A673 (cell line): ENCODE data around the gene NRL.

Source experiments
- CTCF ChIP-seq: fragments of 300-800, 200-600 bp; sonication (generic); conservative IDR thresholded peaks from 2 replicates; pipeline ENCODE4 v1.5.1; 2017; ENCODE audit warnings: low read depth, mild to moderate bottlenecking, antibody characterized with exemption, low read length, moderate library complexity, mixed read lengths
- EZH2 ChIP-seq: fragments of 200-600 bp; sonication (generic); IDR thresholded peaks from 2 replicates; pipeline ENCODE4 v1.6.1; 2017; ENCODE audit warnings: borderline replicate concordance, low read depth, mild to moderate bottlenecking, mixed read lengths, antibody characterized with exemption, low read length; ENCODE audit not compliant: poor library complexity, severe bottlenecking

DNA sequence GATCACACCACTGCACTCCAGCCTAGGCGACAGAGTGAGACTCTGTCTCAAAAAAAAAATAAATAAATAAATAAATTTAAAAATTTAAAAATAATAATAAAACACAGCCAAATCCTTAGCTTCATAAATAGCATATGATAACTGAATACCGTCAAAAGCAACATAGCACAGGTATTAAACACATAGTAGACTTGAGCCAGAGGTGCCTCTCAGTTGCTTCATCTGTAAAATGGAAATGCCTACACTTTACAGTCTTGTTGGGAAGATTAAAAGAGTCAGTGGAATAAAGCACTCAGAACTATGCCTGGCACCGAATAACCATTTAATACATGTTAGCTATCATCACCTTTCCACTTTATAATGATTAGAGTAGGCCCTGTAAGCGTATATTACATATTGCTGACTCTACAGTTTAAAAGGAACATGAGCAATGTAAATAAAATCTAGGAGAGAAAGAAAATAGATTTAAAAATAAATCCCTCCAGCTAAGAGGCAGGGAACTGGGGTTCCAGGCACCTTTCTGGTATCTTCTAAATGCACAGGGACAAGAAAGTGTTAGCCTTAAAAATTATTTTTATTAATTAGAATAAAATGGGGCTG lies 8.0 kb downstream of the NRL start:
- TF ChIP-seq CTCF, result no peak
- TF ChIP-seq EZH2, result no peak
